GM21576 (cell line): ENCODE measurements around the gene LTC4S.

Experiments
- ATAC-seq: cut with Tn5 transposase; IDR thresholded peaks from one replicate; pipeline ENCODE4 v1.9.1; 2021; ENCODE audit warnings: mild to moderate bottlenecking, moderate library complexity; ENCODE audit not compliant: unreplicated experiment

The LTC4S gene

DNA sequence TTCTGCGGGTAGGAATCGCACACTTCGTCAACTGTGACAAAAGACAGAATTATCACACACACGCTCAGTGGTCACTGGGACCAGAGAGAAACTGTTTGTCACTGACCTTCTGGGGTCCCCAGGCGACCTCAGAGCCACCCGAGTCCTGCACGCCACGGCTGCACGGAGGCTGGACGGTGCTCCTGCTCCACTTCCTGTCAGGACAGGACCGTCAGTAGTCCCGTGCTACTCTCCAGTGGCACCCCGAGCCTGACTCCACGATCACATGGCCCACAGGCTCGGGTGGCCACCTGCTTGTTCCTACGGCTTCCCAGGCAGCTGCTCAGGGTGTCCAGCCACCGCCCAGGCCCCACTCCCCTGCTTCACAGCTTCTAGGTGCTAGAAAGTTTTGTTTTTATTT, 47.0 kb downstream of the LTC4S start:
- ATAC-seq, result no peak

GRCh38 chr5:179841621-179842020, 47.8 kb downstream of the LTC4S start:
- ATAC-seq, result no peak
